NCI-H2227 (cell line): ENCODE data around the gene FBXW12.

Source experiments
- DNase-seq: peaks from one replicate; lab custom pipeline; 2025; ENCODE audit not compliant: unreplicated experiment; lab: John Stamatoyannopoulos, UW

FBXW12 gene

GRCh38 chr3:48407542-48408099 lies 35.6 kb downstream of the FBXW12 start:
- DNase-seq, result no peak

- DNase-seq, result no peak
These were observed 36.8 kb downstream of the FBXW12 start for GRCh38 chr3:48408823-48409281.

GRCh38 chr3:48409291-48410201 lies 37.5 kb downstream of the FBXW12 start:
- DNase-seq, result no peak

DNA sequence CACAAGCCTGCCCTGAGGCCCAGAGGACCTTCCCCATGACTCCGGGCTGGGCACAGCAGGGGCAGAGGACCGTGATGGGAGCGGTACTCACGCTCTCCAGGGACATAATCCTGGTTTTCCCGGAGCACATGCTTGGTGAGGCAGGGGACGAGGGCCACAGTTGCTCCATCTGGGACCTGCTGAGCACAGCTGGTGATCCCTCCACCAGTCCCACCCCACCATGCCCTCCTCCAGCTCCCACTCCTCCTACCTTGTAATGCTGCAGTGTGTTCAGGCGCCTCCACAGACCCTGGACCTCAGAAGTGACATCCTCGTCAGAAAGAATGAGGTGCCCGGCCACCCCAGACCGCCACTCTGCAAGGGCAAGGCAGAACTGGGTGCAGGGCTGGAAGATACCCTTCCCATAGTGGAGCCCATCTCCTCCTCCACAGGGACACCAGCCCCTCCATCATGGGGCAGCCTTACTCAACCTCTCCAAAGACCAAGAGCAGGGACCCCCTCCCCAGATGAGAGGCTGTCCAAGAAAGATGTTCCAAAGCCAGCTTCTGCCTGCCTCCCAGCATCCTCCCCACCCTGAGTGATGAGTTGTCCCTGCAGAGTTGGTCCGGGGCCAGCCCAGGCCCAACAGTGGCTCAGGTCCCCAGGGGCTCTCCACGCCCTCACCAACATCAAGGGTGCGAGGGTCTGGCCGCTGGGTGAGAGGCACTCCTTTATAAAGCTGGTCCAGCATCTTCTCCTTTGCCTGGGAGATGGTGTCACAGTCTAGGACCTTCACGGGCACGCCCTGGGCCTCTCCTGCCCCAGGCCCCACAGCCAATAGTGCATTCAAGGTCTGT lies 38.4 kb downstream of the FBXW12 start:
- no peak for DNase-seq

GRCh38 chr3:48411041-48411588 lies 39.1 kb downstream of the FBXW12 start:
- DNase-seq, result no peak

DNA sequence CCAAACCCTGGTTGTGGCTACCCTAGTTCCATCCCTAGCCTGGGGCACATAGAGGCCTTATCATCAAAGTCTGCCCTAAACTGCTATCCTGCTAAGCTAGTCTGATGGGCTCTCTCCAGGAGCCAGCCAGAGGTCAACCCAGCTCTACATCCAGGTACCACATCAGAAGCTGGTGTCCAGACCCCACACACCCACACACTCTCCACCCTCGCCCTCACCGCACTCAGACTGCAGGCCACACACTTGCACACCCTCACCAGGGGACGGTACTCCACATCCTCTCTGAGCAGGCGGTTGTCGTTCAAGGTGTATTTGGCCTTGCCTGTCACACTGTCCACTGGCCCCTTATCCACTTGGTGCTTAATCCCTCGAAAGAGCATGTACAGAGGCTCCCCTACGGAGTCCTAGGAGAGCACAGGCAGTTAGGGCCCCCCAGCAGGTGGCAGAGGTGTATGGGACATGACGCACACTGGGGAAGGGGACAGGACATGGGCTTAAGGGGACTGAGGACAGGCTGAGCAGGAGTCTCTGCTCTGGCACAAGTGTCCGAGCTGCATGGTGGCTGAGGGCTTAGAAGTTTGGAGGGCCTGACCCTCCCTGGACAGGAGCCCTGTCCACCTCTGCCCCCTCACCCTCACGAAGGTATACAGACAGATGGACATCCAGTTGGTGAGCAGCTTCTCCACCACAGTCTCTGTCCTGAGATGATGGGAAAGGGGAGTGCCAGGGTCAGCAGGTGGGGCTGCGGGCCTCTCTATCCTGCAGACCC lies 39.8 kb downstream of the FBXW12 start:
- DNase-seq, result no peak

GRCh38 chr3:48412375-48413001 lies 40.5 kb downstream of the FBXW12 start:
- no peak for DNase-seq

- no peak for DNase-seq
These were observed 41.1 kb downstream of the FBXW12 start for GRCh38 chr3:48413086-48413485.

GRCh38 chr3:48413611-48414010 lies 41.6 kb downstream of the FBXW12 start:
- no peak for DNase-seq

DNA sequence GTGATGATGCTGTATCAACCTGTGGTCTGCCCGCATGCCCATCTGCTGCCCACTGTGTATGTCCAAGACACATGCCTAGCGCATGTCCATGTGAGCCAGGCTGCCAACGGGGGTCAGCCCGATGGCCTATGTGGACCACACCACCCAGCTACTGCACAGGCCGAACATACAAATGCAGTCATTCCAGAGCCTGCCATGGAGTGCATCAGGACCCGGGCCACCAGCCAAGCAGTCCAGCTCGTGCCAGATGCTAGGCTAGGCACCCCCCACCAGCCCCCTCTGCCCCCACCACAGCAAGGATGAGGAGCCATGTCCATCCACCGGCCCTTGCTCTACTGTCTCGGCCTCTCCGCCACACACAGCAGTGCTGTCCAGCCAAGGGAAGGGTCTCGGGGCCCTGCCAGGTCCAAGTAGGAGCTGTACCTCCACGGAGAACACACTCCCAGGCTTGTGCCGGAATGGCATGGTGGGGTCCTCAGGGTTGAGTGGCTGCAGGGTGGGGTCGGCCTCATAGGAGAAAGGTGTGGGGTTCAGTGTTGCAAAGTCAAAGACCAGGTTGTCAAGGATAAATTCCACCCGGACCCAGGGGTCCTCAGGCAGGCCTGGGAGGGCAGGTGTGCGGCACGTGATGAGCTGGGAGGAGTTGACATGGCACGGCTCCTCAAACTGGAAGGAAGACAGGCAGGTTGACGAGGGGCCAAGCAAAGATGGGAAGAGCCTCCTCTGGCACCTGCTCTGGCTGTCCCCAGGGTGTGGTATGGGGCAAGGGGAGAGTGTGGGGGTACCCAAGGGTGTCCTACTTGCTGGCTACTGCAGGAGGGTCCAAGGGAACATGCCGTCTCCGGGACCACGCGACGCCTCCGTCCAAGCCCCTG lies 42.6 kb downstream of the FBXW12 start:
- DNase-seq, result no peak

GRCh38 chr3:48415251-48415953 lies 43.4 kb downstream of the FBXW12 start:
- DNase-seq, result no peak

- DNase-seq, result no peak
These were observed 44.1 kb downstream of the FBXW12 start for GRCh38 chr3:48416091-48416505.

DNA sequence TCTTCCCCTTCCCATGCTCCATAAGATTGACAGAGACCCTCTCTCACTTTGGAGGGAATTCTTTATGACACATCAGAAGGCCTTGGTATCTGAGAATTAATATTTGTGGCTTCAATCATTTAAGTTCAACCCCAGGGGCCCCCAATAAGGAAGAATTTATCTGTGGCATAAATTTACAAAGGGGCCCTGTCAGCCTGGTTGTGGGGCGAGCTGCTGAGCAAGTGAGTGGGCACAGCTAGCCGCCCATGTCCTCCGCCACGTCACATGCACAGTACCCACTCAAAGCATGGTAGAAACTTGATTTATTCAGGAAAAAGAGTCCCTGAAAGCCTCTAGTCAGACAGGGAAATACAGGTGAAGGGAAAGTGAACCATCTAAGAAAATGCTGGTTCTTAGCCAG lies 44.5 kb downstream of the FBXW12 start:
- no peak for DNase-seq

DNA sequence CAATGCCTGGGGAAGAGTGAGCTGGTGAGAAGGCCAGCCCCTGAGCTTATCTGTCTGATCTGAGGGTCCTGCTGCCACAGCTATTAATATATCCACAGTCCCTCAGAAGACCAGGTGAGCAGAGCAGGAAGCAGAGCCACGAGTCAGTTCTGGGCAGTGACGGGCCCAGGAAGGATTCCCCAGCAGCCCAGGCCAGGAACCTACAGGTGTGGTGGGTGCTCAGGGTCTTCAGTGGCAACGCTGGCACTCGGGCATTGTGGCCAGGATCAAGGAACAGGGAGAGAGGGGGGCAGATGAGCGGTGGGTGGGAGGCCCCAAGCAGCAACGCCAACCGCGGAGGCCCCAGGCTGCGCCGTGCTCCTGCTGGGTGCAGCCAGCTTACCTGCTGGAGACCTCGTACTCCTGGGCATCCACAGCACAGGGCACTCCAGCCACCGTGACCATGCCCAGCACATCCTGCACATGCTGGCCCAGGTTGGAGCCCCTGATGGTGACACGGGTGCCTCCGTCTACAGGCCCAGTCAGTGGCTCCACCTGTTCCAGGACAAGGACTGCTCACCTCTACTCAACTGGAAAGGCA lies 45.6 kb downstream of the FBXW12 start:
- no peak for DNase-seq

DNA sequence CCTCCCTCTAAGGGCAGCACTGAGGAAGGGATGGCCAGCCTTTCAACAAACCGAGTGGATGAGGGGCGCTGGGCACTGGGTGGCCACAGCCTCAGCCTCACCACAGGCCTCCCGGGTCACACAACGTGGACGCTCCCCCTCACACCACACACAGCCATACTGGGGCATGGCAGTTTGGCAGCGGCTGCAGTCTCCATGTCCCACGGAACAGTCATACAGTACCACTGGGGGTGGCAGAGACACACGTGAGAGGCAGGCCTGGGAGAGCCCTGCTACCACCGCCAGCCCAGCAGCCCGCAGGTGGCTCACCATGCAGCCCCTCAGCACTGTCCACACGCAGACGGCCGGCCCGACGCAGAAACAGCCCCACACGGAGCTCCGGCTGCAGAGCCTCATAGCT lies 46.1 kb downstream of the FBXW12 start:
- no peak for DNase-seq

DNA sequence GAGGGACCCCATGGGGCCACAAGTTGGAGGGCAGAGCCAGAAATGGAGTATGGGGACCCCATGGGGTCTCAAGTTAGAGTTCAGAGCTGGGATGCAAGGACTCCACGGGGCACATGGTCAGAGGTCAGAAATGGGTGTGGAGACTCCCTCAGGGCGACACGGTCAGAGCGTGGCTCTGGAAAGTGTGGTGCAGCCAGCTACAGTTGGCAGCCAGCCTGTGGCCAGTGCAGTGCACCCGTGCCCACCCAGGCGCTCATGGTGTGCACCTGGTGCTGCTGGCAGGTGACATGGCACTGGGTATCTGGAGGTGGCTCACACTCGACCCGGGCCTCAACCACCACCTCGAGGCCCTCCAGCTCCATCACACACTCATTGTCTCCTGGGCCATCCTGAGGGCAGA lies 46.6 kb downstream of the FBXW12 start:
- DNase-seq, result no peak

- DNase-seq, result no peak
These were observed 47.1 kb downstream of the FBXW12 start for GRCh38 chr3:48419149-48419548.

- no peak for DNase-seq
These were observed 47.6 kb downstream of the FBXW12 start for GRCh38 chr3:48419597-48419996.
